ENCODE measurements around the gene DPYSL4.

DNA sequence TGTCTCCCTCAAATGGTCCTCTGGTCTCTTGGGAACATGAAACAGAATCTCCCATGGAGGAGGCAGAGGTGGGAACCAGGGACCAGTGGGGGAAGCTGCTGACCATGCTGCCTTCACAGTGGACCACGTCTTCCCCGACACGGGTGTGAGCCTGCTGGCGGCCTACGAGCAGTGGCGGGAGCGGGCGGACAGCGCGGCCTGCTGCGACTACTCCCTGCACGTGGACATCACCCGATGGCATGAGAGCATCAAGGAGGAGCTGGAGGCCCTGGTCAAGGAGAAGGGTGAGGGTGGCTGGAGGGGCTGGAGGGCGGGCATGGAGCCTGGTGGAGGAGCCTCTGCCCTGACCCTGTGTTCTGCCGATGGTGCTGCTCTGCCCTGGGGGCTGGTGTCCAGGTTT, 8.0 kb downstream of the DPYSL4 start:
- TF ChIP-seq CTCF (IDR thresholded peaks at IDR 0.05), result no peak
- TF ChIP-seq POLR2A (IDR thresholded peaks at IDR 0.05), result no peak

All from Peyer's patch (tissue), 4 donors.